IPS-20b (cell line): Measurements from ENCODE around the gene PDLIM3.

Source experiments
- H3K27ac ChIP-seq: one replicate; pipeline ENCODE4 v1.5.1; 2013; ENCODE audit warnings: low read length
- H3K27me3 ChIP-seq: 2 replicates; pipeline ENCODE4 v1.6.1; 2013; ENCODE audit warnings: mild to moderate bottlenecking, low read length, inconsistent platforms; ENCODE audit not compliant: insufficient read depth
- H3K36me3 ChIP-seq: 2 replicates; pipeline ENCODE4 v1.6.1; 2013; ENCODE audit warnings: low read depth, mild to moderate bottlenecking, inconsistent platforms, low read length, moderate library complexity; ENCODE audit not compliant: insufficient read depth
- H3K4me1 ChIP-seq: 2 replicates; pipeline ENCODE4 v1.6.1; 2013; ENCODE audit warnings: mild to moderate bottlenecking, control low read depth, inconsistent platforms, low read length, moderate library complexity; ENCODE audit not compliant: insufficient read depth
- H3K4me3 ChIP-seq: 2 replicates; pipeline ENCODE4 v1.5.1; 2013; ENCODE audit warnings: mild to moderate bottlenecking, low read length, inconsistent platforms
- H3K9ac ChIP-seq: 2 replicates; pipeline ENCODE4 v1.6.1; 2013; ENCODE audit warnings: low read depth, mild to moderate bottlenecking, inconsistent platforms, low read length, moderate library complexity
- H3K9me3 ChIP-seq: 2 replicates; pipeline ENCODE4 v1.6.1; 2013; ENCODE audit warnings: mild to moderate bottlenecking, low read depth, low read length, inconsistent platforms; ENCODE audit not compliant: insufficient read depth

The PDLIM3 gene

DNA sequence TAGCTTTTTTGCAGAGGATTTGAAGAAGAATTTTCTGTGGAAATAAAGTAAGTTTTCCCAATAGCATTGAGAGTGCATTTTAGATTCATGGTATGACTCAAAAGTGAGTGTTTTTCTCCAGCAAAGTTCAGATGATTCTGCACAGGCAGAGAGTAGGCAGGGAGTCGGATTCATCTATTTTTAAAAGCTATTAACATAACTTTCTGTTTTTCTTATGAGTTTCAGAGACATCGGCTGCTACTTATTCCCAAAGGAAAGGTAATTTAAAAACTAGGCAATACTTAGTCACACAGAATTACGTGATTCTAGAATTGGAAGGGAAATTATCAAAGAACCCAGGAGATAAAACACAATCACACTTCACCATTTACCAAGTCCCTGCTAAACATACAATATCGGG is 68.2 kb downstream of the PDLIM3 start:
- Histone ChIP-seq H3K4me1 (peaks cover 3% of the 10 kb centered on the region; the same call in 1 of the 2 replicates), H3K36me3 (no peaks in the 10 kb centered on the region), H3K9me3 (no peaks in the 10 kb centered on the region), H3K4me3 (no peak overlapping the region), H3K27ac (no peak overlapping the region), H3K9ac (no peak overlapping the region), H3K27me3 (peaks cover 23% of the 10 kb centered on the region)

DNA sequence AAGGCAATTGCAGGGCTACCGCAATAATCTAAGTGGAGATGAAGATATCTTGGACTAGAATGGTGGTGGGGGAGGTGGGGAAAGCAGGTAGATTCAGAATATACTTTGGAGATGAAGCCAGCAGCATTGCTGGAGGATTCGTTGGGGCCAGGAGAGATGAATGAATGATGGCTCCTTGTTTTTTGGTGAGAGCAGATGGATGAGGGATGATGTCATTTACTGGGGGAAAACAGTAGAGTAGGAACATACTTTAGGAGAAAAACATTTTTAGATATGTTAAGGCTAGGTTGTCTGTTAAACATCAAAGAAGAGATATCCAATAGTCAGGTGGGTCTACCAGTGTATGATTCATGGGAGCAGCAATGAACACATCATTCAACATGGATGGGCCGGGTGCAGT is 69.6 kb downstream of the PDLIM3 start:
- Histone ChIP-seq H3K9ac (no peak overlapping the region), H3K36me3 (no peaks in the 10 kb centered on the region), H3K27me3 (peaks cover 18% of the 10 kb centered on the region), H3K9me3 (no peaks in the 10 kb centered on the region), H3K4me3 (no peak overlapping the region), H3K4me1 (peaks cover 3% of the 10 kb centered on the region; the same call in 1 of the 2 replicates), H3K27ac (no peak overlapping the region)

DNA sequence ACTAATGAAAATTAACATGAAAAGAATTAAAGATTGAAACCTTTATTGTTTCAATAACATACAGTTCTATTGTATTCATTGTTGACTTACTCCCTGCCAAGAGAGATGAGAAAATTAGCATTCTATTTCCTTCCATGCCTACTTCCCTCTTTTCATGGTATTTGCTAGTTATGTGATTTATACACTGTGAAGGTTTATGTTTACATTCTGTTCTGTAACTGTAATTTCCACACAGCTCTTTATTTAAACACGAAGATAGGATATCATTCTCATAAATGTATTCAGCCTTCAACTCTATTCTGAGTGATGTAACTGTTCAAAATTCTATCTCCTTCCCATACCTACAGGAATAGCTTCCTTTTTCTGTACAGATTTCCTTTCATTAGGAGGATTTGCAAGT is 70.4 kb downstream of the PDLIM3 start:
- H3K4me3 ChIP-seq, result no peak overlapping the region
- H3K36me3 ChIP-seq, result no peaks in the 10 kb centered on the region
- no peaks in the 10 kb centered on the region for H3K9me3 ChIP-seq
- no peak overlapping the region for H3K9ac ChIP-seq
- peaks cover 3% of the 10 kb centered on the region; the same call in 1 of the 2 replicates for H3K4me1 ChIP-seq
- peaks cover 9% of the 10 kb centered on the region; the same call in 1 of the 2 replicates for H3K27me3 ChIP-seq
- no peak overlapping the region for H3K27ac ChIP-seq

DNA sequence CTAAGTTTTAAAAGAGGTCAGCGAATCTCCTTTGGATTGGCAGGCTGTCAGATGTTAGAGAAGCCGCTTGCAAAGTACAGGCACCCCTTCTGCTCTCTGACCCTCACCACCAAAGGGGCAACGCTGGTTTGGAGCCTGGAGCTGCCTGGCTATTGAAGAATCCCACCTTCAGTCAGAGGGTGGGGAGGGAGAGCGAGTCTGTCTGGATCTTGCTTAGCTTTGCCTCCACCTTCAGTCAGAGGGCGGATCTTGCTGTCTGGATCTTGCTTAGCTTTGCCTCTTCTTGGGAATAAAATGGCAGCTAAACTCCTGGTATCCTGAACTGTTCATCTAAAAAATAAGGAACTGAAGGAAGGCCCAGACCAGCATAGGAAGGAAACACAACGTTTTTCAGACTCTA is 71.1 kb downstream of the PDLIM3 start:
- H3K27ac ChIP-seq, result no peak overlapping the region
- no peak overlapping the region for H3K9ac ChIP-seq
- H3K27me3 ChIP-seq, result 0 out of 2 replicates have a peak, but pooled peaks cover 2% of the 10 kb centered on the region
- no peaks in the 10 kb centered on the region for H3K36me3 ChIP-seq
- H3K4me1 ChIP-seq, result peaks cover 3% of the 10 kb centered on the region; the same call in 1 of the 2 replicates
- no peak overlapping the region for H3K4me3 ChIP-seq
- no peaks in the 10 kb centered on the region for H3K9me3 ChIP-seq

DNA sequence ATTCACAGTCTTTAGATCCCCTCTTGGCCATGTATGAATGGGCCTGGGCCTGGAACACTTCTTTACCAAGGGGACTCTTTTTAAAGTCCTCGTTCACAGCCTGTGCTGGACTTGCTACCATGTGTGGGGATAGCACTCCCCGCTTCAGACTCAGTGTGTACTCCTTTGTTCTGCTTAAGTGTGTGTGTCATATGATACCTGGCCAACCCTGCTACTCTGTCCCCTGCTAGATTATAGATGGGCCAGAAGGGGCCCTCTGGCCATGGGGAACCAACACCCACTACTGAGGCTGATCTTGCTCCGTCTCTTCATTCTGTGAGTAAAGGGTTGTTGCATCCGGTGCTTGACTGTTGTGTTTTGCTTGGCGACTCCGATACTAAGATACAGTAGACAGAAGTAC is 71.8 kb downstream of the PDLIM3 start:
- Histone ChIP-seq H3K9me3 (no peaks in the 10 kb centered on the region), H3K27me3 (no peaks in the 10 kb centered on the region), H3K4me3 (no peak overlapping the region), H3K27ac (no peak overlapping the region), H3K4me1 (peaks cover 3% of the 10 kb centered on the region; the same call in 1 of the 2 replicates), H3K36me3 (no peaks in the 10 kb centered on the region), H3K9ac (no peak overlapping the region)

DNA sequence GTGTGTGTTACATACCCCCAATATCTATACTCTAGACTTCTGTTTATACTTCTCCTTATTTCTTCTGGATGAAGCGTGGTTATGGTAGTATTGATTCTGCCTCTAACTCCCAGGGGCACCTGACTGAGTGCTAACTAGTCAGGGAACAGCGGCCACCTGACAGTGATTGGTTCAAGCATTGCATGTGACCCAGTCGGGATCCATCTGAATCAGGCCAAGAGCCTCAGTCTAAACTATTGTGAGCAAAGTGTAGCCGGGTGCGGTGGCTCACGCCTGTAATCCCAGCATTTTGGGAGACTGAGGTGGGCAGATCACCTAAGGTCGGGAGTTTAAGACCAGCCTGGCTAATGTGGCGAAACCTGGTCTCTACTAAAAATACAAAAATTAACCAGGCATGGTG is 73.7 kb downstream of the PDLIM3 start:
- Histone ChIP-seq H3K9me3 (no peaks in the 10 kb centered on the region), H3K4me1 (peaks cover 9% of the 10 kb centered on the region; the same call in 1 of the 2 replicates), H3K27me3 (no peaks in the 10 kb centered on the region), H3K27ac (no peak overlapping the region), H3K9ac (no peak overlapping the region), H3K4me3 (no peak overlapping the region), H3K36me3 (no peaks in the 10 kb centered on the region)

DNA sequence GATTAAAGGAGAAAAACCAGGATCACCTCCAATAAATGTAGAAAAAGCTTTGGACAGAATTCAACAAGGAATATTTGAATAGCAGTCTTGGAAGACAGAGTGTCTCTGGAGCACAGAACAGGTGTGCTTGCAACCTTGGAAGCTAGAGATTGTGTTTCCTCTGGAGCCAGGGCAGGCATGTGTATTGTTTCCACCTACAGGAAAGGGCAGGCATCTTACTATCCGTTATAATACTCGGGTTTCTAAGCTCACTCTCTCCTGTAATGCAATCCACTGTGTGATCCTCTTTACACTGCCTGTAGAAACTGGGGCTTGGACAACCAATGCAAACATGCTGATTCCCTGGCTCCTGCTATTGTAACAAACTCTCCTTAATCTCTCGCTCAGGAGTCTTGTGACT is 78.2 kb downstream of the PDLIM3 start:
- no peak overlapping the region for H3K27ac ChIP-seq
- H3K9ac ChIP-seq, result no peak overlapping the region
- H3K4me1 ChIP-seq, result peaks cover 7% of the 10 kb centered on the region; the same call in 1 of the 2 replicates
- no peaks in the 10 kb centered on the region for H3K27me3 ChIP-seq
- no peak overlapping the region for H3K4me3 ChIP-seq
- no peaks in the 10 kb centered on the region for H3K9me3 ChIP-seq
- no peaks in the 10 kb centered on the region for H3K36me3 ChIP-seq

DNA sequence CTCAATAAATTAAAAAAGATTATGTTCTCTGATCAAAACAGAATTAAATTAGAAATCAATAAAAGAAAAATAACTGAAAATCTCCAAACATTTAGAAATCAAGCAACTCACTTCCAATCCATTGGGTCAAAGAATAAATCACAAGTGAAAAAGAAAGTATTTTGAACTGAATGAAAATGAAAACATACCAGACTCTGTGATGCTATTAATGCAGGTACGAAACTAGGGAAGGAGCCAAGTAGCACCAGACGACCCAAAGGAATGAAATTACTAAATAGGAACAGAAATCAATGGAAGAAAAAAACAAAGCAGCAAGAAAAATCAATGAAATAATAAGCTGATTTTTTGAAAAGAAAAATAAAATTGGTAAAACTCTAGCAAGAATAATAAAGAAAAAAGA is 79.2 kb downstream of the PDLIM3 start:
- Histone ChIP-seq H3K9me3 (no peaks in the 10 kb centered on the region), H3K4me3 (no peak overlapping the region), H3K27ac (no peak overlapping the region), H3K36me3 (no peaks in the 10 kb centered on the region), H3K27me3 (no peaks in the 10 kb centered on the region), H3K4me1 (peaks cover 7% of the 10 kb centered on the region; the same call in 1 of the 2 replicates), H3K9ac (no peak overlapping the region)
